Measurements from ENCODE around the gene AAK1.

GRCh38 chr2:69509011-69509749 is 134.4 kb downstream of the AAK1 start:
- TF ChIP-seq CTCF (IDR thresholded peaks at IDR 0.05) (no peak), POLR2AphosphoS5 (IDR thresholded peaks at IDR 0.05) (no peak), POLR2A (IDR thresholded peaks at IDR 0.05) (no peak)

Measured in prostate gland (tissue), 2 donors.